Spleen (tissue), 7 donors: Measurements from ENCODE around the gene ABI3.

Experiments used
- POLR2A ChIP-seq, 3 donors: fragments of 450-650 bp; IDR thresholded peaks; one replicate each; pipeline ENCODE4 v1.5.1; 2017; ENCODE audit warnings: antibody characterized with exemption in 3 of 3, mild to moderate bottlenecking in 1 of 3
- TF ChIP-seq, protein P1 (sequence below), 11 experiments: fragments of 200-600 bp in 7 of 11; fragments of 450-650 bp in 4 of 11; sonication (generic) in 4 of 11; IDR thresholded peaks in 8 of 11; conservative IDR thresholded peaks in 3 of 11; 1 replicate in 7 of 11; 2 replicates in 4 of 11; pipeline versions ENCODE4 v1.4.0 to v1.8.0; 2016 to 2021; ENCODE audit warnings: antibody characterized with exemption in 11 of 11, inconsistent platforms in 4 of 11, mild to moderate bottlenecking in 1 of 11
- donor health status: DM: no; HTN: no; CAD: no; lungs with moderate emphysema.
- donor health status: DM: no; HTN: no; CAD: no.
- donor health status: DM: no; HTN: no; CAD: no.

DNA sequence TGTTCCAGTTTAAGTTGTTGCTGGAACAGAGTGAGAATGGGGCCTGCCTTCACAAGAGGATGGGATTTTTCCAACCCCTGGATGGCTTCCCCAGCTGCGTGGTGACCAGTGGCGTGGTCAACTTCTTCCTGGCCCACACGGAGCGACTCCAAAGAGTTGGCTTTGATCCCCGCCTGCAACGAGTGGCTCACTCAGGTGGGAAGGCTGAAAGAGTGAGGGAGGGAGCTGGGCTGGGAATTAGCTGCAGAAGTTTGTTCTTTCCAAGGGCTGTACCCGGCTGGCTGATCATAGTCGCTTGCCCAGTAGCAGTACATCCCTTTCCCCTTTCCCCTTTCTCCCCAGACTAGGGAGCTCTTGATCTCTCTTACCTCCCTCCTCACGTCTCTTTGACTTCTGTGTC, 41.8 kb upstream of the ABI3 start:
- TF ChIP-seq, protein P1, sequence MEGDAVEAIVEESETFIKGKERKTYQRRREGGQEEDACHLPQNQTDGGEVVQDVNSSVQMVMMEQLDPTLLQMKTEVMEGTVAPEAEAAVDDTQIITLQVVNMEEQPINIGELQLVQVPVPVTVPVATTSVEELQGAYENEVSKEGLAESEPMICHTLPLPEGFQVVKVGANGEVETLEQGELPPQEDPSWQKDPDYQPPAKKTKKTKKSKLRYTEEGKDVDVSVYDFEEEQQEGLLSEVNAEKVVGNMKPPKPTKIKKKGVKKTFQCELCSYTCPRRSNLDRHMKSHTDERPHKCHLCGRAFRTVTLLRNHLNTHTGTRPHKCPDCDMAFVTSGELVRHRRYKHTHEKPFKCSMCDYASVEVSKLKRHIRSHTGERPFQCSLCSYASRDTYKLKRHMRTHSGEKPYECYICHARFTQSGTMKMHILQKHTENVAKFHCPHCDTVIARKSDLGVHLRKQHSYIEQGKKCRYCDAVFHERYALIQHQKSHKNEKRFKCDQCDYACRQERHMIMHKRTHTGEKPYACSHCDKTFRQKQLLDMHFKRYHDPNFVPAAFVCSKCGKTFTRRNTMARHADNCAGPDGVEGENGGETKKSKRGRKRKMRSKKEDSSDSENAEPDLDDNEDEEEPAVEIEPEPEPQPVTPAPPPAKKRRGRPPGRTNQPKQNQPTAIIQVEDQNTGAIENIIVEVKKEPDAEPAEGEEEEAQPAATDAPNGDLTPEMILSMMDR (IDR thresholded peaks at IDR 0.05 in 8 of 11, conservative IDR thresholded peaks at IDR 0.05 in 3 of 11), result no peak
- no peak for TF ChIP-seq POLR2A (IDR thresholded peaks at IDR 0.05)
